PC-3 (cell line): ENCODE data around the gene ROBO2.

ENCODE experiments used
- EZH2 ChIP-seq: fragments of 300-600 bp; sonication (generic); IDR thresholded peaks from one replicate; pipeline ENCODE4 v1.6.1; 2017; ENCODE audit warnings: antibody characterized with exemption, mild to moderate bottlenecking, low read length; ENCODE audit not compliant: unreplicated experiment
- TF ChIP-seq, protein P1 (sequence below): fragments of 300-600 bp; sonication (generic); conservative IDR thresholded peaks from 2 replicates; pipeline ENCODE4 v1.5.1; 2017; ENCODE audit warnings: antibody characterized with exemption, low read depth, mild to moderate bottlenecking, low read length

DNA sequence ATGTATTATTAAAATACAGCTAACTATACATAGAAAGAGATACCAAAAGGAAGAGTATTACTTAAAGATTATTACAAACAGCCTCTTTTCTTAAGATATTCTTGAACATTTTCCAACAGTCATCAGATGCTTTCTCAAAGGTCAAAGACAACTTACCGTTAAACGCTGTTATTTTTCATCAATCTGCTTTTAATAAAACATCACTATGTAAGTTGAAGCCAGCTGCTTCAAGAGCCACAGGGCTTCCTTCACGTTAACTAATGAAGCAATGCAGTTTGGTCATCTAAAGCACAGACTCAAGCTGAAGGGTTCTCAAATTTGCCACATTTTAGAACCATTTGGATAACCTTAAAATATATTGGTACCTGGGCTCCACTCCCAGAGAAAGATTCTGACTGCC, 578.8 kb downstream of the ROBO2 start:
- TF ChIP-seq, protein P1, sequence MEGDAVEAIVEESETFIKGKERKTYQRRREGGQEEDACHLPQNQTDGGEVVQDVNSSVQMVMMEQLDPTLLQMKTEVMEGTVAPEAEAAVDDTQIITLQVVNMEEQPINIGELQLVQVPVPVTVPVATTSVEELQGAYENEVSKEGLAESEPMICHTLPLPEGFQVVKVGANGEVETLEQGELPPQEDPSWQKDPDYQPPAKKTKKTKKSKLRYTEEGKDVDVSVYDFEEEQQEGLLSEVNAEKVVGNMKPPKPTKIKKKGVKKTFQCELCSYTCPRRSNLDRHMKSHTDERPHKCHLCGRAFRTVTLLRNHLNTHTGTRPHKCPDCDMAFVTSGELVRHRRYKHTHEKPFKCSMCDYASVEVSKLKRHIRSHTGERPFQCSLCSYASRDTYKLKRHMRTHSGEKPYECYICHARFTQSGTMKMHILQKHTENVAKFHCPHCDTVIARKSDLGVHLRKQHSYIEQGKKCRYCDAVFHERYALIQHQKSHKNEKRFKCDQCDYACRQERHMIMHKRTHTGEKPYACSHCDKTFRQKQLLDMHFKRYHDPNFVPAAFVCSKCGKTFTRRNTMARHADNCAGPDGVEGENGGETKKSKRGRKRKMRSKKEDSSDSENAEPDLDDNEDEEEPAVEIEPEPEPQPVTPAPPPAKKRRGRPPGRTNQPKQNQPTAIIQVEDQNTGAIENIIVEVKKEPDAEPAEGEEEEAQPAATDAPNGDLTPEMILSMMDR, result no peak
- TF ChIP-seq EZH2, result no peak
